GM21717 (cell line): ENCODE results near the gene HMCES.

Experiments
- ATAC-seq: cut with Tn5 transposase; IDR thresholded peaks from one replicate; pipeline ENCODE4 v1.9.1; 2021; ENCODE audit warnings: mild to moderate bottlenecking, moderate library complexity; ENCODE audit not compliant: unreplicated experiment

The HMCES gene

DNA sequence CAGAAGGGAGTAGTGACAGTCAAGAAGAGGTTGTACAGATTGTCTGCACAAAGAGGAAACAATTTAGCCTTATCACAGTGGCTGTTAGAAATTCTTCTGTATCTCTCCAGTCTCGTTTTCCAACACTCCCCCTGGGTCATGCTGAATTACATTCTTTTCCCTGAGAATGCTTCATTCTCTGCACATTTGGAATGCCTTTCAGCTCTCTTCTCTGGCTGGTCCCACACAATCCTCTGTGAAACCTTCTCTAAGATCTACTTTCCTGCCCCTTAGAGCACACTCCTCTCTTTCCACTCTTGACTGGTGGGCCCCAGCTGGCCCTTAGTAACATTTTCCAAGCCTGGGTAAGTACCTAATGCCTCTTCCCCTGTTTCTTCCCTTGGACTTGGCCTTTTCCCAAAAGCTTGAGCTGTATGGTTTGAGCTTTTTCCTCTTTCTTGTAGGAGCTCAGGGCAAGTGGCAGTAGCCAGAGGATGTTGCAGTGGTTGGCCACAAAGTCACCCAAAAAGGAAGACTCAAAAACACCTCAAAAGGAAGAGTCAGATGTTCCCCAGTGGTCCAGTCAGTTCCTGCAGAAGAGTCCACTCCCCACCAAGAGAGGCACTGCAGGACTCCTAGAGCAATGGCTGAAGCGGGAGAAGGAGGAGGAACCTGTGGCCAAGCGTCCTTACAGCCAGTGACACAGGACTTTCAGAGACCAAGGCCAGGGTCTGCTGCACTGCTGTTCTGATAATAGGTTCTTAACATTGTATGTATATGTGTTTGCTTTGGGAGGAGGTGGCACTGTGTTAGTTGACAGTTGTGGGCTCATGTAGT, 25.7 kb downstream of the HMCES start:
- ATAC-seq, result no peak

DNA sequence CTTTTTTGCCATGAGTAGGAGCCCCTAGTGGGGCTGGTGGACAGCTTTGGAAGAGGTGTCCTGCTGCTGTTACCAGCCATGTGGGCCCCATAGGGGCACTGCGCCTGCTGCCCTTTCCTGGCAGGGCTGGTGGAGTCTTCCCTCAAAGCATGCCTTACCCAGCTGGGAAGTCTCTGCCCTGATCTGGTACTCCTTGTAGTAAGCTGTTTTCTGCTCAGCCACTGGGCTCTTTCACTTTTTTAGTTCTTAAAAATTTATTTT, 26.2 kb downstream of the HMCES start:
- ATAC-seq, result no peak

GRCh38 chr3:129305592-129306091, 27.0 kb downstream of the HMCES start:
- ATAC-seq, result no peak

GRCh38 chr3:129308636-129309035, 30.0 kb downstream of the HMCES start:
- ATAC-seq, result no peak

GRCh38 chr3:129310111-129311011, 31.7 kb downstream of the HMCES start:
- no peak for ATAC-seq

DNA sequence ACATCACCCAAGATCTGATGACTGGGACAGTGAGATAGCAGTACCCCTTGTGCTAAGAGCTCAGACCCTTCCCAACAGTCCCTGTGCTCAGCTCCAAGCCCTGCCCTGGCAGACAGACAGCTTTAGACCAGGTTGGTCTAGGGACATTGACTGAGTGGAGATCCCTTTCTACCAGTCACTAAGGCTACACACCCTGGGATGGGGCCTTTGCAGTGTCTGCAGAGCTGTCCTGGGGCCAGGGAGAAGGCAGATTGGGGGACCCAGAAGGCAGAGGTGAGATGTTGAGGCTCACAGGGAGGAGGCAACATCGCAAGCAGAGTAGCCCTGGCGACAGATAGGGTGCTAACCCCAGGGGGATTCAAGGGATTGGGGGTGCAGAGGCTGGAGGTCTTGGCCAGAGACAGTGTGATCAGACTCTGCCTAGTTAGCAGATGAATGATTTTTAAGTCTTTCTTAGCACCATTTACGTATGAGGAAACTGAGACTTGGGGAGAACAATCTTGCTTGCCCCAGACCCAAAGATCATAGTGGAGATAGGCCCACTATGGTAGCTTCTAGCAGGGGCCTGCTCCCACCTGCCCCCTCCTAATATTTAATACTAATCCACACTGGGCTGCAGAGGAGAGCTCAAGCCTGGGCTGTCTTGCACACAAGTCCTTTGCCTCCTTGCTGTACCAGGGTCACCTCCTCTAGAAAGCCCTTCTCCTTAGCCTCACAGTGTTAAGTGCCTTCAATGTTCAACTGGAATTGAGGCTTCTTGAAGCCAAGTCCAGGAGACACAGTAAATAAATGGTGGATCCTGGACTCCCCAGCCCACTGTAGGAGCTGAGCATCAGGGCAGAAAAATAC, 32.6 kb downstream of the HMCES start:
- ATAC-seq, result no peak

DNA sequence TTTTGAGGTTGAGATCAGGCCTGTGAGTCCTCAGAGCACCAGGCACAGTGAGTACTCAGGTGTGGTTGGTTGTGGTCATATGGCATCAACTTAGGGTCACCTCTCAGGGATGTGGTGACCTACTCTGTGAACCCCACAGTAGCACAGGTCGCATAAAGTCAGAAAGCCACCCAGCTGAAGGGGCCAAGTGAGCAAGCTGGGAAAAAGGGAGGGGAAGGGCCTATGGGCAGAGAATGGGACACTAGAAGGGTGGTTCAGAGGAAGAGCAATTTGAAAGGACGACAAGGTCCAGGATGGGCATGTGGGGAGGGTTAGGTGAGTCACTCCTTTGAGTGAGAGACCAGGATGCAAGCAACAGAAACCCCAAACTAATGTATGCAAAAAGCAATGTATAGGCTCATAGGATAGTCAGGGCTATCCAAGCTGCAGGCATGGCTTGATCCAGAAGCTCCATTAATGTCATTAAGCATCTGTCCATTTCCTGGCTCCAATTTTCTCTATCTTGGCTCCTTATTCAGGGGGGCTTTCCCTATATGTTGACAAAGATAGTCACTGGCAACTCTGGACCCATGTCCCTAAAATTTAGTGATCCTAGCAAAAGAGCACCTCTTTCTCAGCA, 33.5 kb downstream of the HMCES start:
- no peak for ATAC-seq

GRCh38 chr3:129312671-129313414, 34.2 kb downstream of the HMCES start:
- no peak for ATAC-seq

GRCh38 chr3:129313415-129313664, 34.7 kb downstream of the HMCES start:
- no peak for ATAC-seq

- ATAC-seq, result no peak
These were observed 35.2 kb downstream of the HMCES start for GRCh38 chr3:129313665-129314385.

GRCh38 chr3:129314386-129315222, 35.9 kb downstream of the HMCES start:
- ATAC-seq, result no peak

DNA sequence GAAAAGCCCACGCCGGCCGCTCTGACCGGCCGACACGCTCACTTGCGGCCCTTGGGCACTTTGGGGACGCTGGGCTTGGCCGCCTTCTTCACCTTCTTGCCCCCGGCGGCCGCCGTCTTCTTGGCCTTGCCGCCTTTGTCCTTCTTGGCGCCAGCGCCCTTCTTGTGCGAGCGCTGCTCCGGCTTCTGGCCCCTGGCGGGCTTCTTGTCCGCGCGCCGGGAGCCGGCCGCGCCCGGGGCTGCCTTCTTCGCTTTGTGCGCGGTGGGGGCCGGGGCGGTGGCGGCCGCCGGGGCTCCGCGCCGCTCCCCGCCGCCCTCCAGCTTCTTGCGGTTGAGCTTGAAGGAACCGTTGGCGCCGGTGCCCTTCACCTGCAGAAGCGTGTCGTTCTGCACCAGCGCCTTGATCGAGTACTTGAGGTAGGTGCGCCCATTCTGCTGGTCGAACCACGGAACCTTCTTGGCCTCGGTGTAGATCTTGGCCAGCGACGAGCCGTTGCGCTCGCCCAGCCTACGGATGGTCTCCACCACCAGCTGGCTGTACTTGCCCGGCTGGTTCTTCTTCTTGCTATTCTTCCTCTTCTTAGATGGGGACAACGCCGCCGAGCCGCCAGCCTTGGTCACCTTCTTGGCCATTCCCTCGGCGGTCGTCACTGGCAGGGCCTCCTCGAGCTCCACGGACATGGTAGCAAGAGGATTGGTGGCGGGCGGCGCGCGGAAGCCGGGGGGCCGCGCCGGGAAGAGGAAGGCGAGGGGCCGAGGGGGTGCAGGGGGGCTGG, 36.7 kb downstream of the HMCES start:
- no peak for ATAC-seq

GRCh38 chr3:129315998-129316247, 37.3 kb downstream of the HMCES start:
- ATAC-seq, result no peak

GRCh38 chr3:129316248-129317013, 37.8 kb downstream of the HMCES start:
- ATAC-seq, result no peak

GRCh38 chr3:129317014-129317771, 38.5 kb downstream of the HMCES start:
- no peak for ATAC-seq

- no peak for ATAC-seq
These were observed 39.2 kb downstream of the HMCES start for GRCh38 chr3:129317848-129318247.

- no peak for ATAC-seq
These were observed 40.3 kb downstream of the HMCES start for GRCh38 chr3:129318921-129319320.
